Measurements from ENCODE around the gene ZNF784.

ZNF784 gene

DNA sequence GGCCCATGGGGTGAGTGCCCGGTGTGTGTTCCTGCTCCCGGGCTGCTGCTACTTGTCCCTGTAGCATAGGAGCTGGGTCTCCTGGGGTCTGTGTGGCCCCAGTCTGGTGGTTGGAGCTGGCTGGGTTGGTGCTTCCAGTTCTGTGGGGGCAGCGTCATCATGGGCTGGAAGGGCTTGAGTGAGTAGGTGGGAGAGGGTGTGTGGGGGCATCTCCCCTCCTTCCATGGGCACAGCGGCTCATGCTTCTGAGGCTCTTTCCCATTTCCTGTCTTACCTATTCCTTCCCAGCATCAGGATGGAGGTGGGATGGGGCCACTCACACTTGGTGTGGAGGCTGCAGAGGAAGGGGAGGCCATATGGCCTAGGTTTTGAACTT lies 42.6 kb upstream of the ZNF784 start:
- Histone ChIP-seq H3K27ac (ENCODE audit: low read depth, low read length) (no peak overlapping the region), H3K4me1 (ENCODE audit: control insufficient read depth, insufficient read depth, low read length) (peaks cover 1% of the 10 kb centered on the region; the same call in 1 of the 2 replicates), H3K36me3 (ENCODE audit: control insufficient read depth, insufficient read depth, low read length) (peaks cover 85% of the 10 kb centered on the region), H3K9me3 (ENCODE audit: control insufficient read depth, insufficient read depth, low read length) (no peaks in the 10 kb centered on the region), H3K9ac (ENCODE audit: low read depth, low read length) (no peak overlapping the region), H3K4me3 (ENCODE audit: low read depth, low read length) (no peak overlapping the region), H3K27me3 (ENCODE audit: control insufficient read depth, insufficient read depth, low read length) (no peaks in the 10 kb centered on the region)

DNA sequence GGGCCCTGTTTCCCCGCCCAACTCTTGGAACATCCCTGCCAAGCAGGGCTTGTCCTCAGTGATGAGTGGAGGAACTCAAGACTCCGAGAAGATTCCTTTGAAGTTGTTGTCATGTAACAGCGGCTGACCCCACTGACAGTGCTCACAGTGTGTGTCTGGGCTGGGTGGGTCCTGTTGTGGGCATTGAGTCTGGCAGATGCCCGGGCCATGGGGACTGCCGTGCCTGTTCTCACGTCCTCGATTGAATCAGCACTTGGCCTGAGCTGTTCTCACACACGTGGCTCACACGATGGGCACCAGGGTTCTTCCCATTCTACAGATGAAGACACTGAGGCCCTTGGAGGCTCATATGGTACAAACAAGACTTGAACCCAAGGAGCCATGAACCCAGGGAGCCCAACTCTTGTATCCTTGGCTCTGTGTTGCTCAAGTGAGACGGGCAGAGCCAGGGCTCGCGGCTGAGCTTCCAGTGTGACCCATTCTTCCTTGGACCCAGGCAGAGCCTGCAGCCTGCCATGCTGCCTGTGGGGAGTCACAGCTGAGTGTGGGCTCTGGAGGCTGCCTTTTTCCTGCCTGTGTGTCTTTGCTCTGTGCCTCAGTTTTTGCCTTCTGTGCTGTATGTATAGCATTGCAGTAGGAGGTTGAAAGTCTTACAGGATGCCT lies 42.1 kb upstream of the ZNF784 start:
- H3K4me3 ChIP-seq (ENCODE audit: low read depth, low read length) = no peak overlapping the region
- H3K36me3 ChIP-seq (ENCODE audit: control insufficient read depth, insufficient read depth, low read length) = peaks cover 91% of the 10 kb centered on the region
- no peaks in the 10 kb centered on the region for H3K9me3 ChIP-seq (ENCODE audit: control insufficient read depth, insufficient read depth, low read length)
- no peak overlapping the region for H3K27ac ChIP-seq (ENCODE audit: low read depth, low read length)
- no peaks in the 10 kb centered on the region for H3K27me3 ChIP-seq (ENCODE audit: control insufficient read depth, insufficient read depth, low read length)
- H3K4me1 ChIP-seq (ENCODE audit: control insufficient read depth, insufficient read depth, low read length) = no peaks in the 10 kb centered on the region
- H3K9ac ChIP-seq (ENCODE audit: low read depth, low read length) = no peak overlapping the region

GRCh38 chr19:55663846-55664536 lies 39.6 kb upstream of the ZNF784 start:
- Histone ChIP-seq H3K9me3 (ENCODE audit: control insufficient read depth, insufficient read depth, low read length) (no peaks in the 10 kb centered on the region), H3K36me3 (ENCODE audit: control insufficient read depth, insufficient read depth, low read length) (peaks cover 93% of the 10 kb centered on the region), H3K4me3 (ENCODE audit: low read depth, low read length) (no peak overlapping the region), H3K9ac (ENCODE audit: low read depth, low read length) (no peak overlapping the region), H3K27me3 (ENCODE audit: control insufficient read depth, insufficient read depth, low read length) (no peaks in the 10 kb centered on the region), H3K27ac (ENCODE audit: low read depth, low read length) (no peak overlapping the region), H3K4me1 (ENCODE audit: control insufficient read depth, insufficient read depth, low read length) (no peaks in the 10 kb centered on the region)

- H3K9ac ChIP-seq (ENCODE audit: low read depth, low read length) = no peak overlapping the region
- no peaks in the 10 kb centered on the region for H3K9me3 ChIP-seq (ENCODE audit: control insufficient read depth, insufficient read depth, low read length)
- H3K27me3 ChIP-seq (ENCODE audit: control insufficient read depth, insufficient read depth, low read length) = no peaks in the 10 kb centered on the region
- H3K4me3 ChIP-seq (ENCODE audit: low read depth, low read length) = no peak overlapping the region
- peaks cover 78% of the 10 kb centered on the region for H3K36me3 ChIP-seq (ENCODE audit: control insufficient read depth, insufficient read depth, low read length)
- no peak overlapping the region for H3K27ac ChIP-seq (ENCODE audit: low read depth, low read length)
- peaks cover 12% of the 10 kb centered on the region for H3K4me1 ChIP-seq (ENCODE audit: control insufficient read depth, insufficient read depth, low read length)
These were observed 37.5 kb upstream of the ZNF784 start for GRCh38 chr19:55661826-55662225.

GRCh38 chr19:55660991-55661390 lies 36.6 kb upstream of the ZNF784 start:
- peaks cover 20% of the 10 kb centered on the region for H3K4me1 ChIP-seq (ENCODE audit: control insufficient read depth, insufficient read depth, low read length)
- peaks cover 73% of the 10 kb centered on the region for H3K36me3 ChIP-seq (ENCODE audit: control insufficient read depth, insufficient read depth, low read length)
- no peaks in the 10 kb centered on the region for H3K9me3 ChIP-seq (ENCODE audit: control insufficient read depth, insufficient read depth, low read length)
- H3K27ac ChIP-seq (ENCODE audit: low read depth, low read length) = no peak overlapping the region
- no peak overlapping the region for H3K9ac ChIP-seq (ENCODE audit: low read depth, low read length)
- no peak overlapping the region for H3K4me3 ChIP-seq (ENCODE audit: low read depth, low read length)
- no peaks in the 10 kb centered on the region for H3K27me3 ChIP-seq (ENCODE audit: control insufficient read depth, insufficient read depth, low read length)

DNA sequence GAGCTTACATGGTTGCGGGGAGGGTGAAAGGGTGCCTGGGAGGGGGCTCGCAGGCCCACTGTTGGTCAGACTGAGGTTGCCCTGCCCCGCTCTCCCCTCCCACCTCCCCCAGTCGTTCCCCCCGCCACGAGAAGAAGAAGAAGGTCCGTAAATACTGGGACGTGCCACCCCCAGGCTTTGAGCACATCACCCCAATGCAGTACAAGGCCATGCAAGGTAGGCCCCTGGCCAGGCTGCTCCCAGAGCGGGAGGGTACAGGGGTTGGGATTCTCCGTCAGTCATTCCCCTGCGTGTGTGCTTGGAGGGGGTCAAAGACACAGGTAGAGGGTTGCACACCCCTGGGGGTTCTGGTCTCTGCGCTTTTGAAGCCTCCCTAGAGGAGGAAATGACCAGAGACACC lies 36.0 kb upstream of the ZNF784 start:
- H3K9me3 ChIP-seq (ENCODE audit: control insufficient read depth, insufficient read depth, low read length) = no peaks in the 10 kb centered on the region
- no peaks in the 10 kb centered on the region for H3K27me3 ChIP-seq (ENCODE audit: control insufficient read depth, insufficient read depth, low read length)
- peaks cover 69% of the 10 kb centered on the region for H3K36me3 ChIP-seq (ENCODE audit: control insufficient read depth, insufficient read depth, low read length)
- peaks cover 21% of the 10 kb centered on the region for H3K4me1 ChIP-seq (ENCODE audit: control insufficient read depth, insufficient read depth, low read length)
- H3K27ac ChIP-seq (ENCODE audit: low read depth, low read length) = no peak overlapping the region
- no peak overlapping the region for H3K9ac ChIP-seq (ENCODE audit: low read depth, low read length)
- no peak overlapping the region for H3K4me3 ChIP-seq (ENCODE audit: low read depth, low read length)

DNA sequence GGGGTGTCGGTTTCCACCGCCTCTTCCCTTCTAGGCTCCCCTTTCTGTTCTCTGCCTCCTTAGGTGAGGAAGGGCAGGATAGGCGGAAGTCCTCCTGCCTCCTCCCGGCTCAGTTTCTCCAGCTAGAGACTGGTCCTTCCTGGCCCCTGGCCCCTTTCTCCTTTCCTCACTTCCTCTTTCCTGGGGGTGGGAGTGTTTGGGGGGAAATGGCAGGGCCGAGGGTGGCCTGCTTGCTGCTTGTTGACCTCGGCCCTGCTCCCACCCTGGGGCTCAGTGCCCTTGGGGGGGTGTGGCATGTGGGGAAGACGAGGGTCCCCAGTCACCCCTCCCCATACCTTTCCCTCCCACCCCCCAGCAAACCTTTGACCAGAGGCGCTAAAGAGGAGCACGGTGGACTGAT lies 35.5 kb upstream of the ZNF784 start:
- peaks cover 21% of the 10 kb centered on the region for H3K4me1 ChIP-seq (ENCODE audit: control insufficient read depth, insufficient read depth, low read length)
- H3K27me3 ChIP-seq (ENCODE audit: control insufficient read depth, insufficient read depth, low read length) = no peaks in the 10 kb centered on the region
- no peaks in the 10 kb centered on the region for H3K9me3 ChIP-seq (ENCODE audit: control insufficient read depth, insufficient read depth, low read length)
- no peak overlapping the region for H3K9ac ChIP-seq (ENCODE audit: low read depth, low read length)
- peaks cover 66% of the 10 kb centered on the region for H3K36me3 ChIP-seq (ENCODE audit: control insufficient read depth, insufficient read depth, low read length)
- H3K4me3 ChIP-seq (ENCODE audit: low read depth, low read length) = no peak overlapping the region
- H3K27ac ChIP-seq (ENCODE audit: low read depth, low read length) = no peak overlapping the region

- Histone ChIP-seq H3K9me3 (ENCODE audit: control insufficient read depth, insufficient read depth, low read length) (no peaks in the 10 kb centered on the region), H3K27ac (ENCODE audit: low read depth, low read length) (no peak overlapping the region), H3K9ac (ENCODE audit: low read depth, low read length) (no peak overlapping the region), H3K27me3 (ENCODE audit: control insufficient read depth, insufficient read depth, low read length) (no peaks in the 10 kb centered on the region), H3K4me3 (ENCODE audit: low read depth, low read length) (no peak overlapping the region), H3K36me3 (ENCODE audit: control insufficient read depth, insufficient read depth, low read length) (peaks cover 57% of the 10 kb centered on the region), H3K4me1 (ENCODE audit: control insufficient read depth, insufficient read depth, low read length) (peaks cover 21% of the 10 kb centered on the region)
These were observed 34.6 kb upstream of the ZNF784 start for GRCh38 chr19:55658846-55659459.

- Histone ChIP-seq H3K4me1 (ENCODE audit: control insufficient read depth, insufficient read depth, low read length) (peaks cover 21% of the 10 kb centered on the region), H3K27ac (ENCODE audit: low read depth, low read length) (no peak overlapping the region), H3K36me3 (ENCODE audit: control insufficient read depth, insufficient read depth, low read length) (peaks cover 39% of the 10 kb centered on the region), H3K9me3 (ENCODE audit: control insufficient read depth, insufficient read depth, low read length) (no peaks in the 10 kb centered on the region), H3K4me3 (ENCODE audit: low read depth, low read length) (peak overlapping the region; percentile 100), H3K9ac (ENCODE audit: low read depth, low read length) (0 out of 2 replicates have a peak overlapping the region, but pooled peaks have one; percentile 100), H3K27me3 (ENCODE audit: control insufficient read depth, insufficient read depth, low read length) (no peaks in the 10 kb centered on the region)
These were observed 32.8 kb upstream of the ZNF784 start for GRCh38 chr19:55656988-55657747.

- H3K9me3 ChIP-seq (ENCODE audit: control insufficient read depth, insufficient read depth, low read length) = no peaks in the 10 kb centered on the region
- H3K36me3 ChIP-seq (ENCODE audit: control insufficient read depth, insufficient read depth, low read length) = peaks cover 33% of the 10 kb centered on the region
- no peaks in the 10 kb centered on the region for H3K27me3 ChIP-seq (ENCODE audit: control insufficient read depth, insufficient read depth, low read length)
- H3K9ac ChIP-seq (ENCODE audit: low read depth, low read length) = peak overlapping the region; percentile 100
- H3K4me3 ChIP-seq (ENCODE audit: low read depth, low read length) = peak overlapping the region; percentile 100
- no peak overlapping the region for H3K27ac ChIP-seq (ENCODE audit: low read depth, low read length)
- H3K4me1 ChIP-seq (ENCODE audit: control insufficient read depth, insufficient read depth, low read length) = peaks cover 21% of the 10 kb centered on the region
These were observed 32.2 kb upstream of the ZNF784 start for GRCh38 chr19:55656552-55656951.

Data from HUES48 (cell line).